T-cell (primary cell): ENCODE data around the gene LENG1. TPM values are rescaled to one million over a fixed set of nuclear protein-coding genes. Genes with fewer than 3 reads are reported as not detected.

ENCODE experiments used
- ATAC-seq, 4 experiments: fragments of 200-7000 bp in 3 of 4; fragments of 150-1000 bp in 1 of 4; cut with Tn5 transposase; replicated peaks in 1 of 4; 1 replicate in 3 of 4; 2 replicates in 1 of 4; pipeline ENCODE4 v1.10.0; 2021; ENCODE audit warnings: moderate library complexity in 3 of 4, mild to moderate bottlenecking in 2 of 4, moderate number of reproducible peaks in 1 of 4
- CTCF ChIA-PET, 2 donors: fragments of 300-600 bp; sonication (Branson Sonifier 250); formaldehyde crosslinking; loops; one replicate each; lab custom pipeline; 2022; ENCODE audit warnings: antibody characterized with exemption in 2 of 2; lab: Charles Lee
- POLR2A ChIA-PET, 2 donors: fragments of 300-600 bp; sonication (Branson Sonifier 250); formaldehyde crosslinking; loops; one replicate each; lab custom pipeline; 2022; ENCODE audit warnings: antibody characterized with exemption in 2 of 2; lab: Charles Lee
- DNase-seq, 35 experiments: peaks; one replicate each; pipeline versions ENCODE4 v3.0.0 to v3.0.0-alpha.2; 2013 to 2023
- H3K27ac ChIP-seq: one replicate; pipeline ENCODE4 v1.5.1; 2013; ENCODE audit warnings: low read length
- H3K27me3 ChIP-seq, 2 experiments: replicated peaks in 1 of 2; 1 replicate in 1 of 2; 2 replicates in 1 of 2; pipeline versions ENCODE4 v1.6.1 to v1.7.0; 2013; ENCODE audit warnings: low read length in 1 of 2, mixed read lengths in 1 of 2; ENCODE audit not compliant: control insufficient read depth in 2 of 2, insufficient read depth in 2 of 2; ENCODE audit errors: extremely low read depth in 1 of 2
- H3K36me3 ChIP-seq, 2 donors: 1 replicate in 1 of 2; 2 replicates in 1 of 2; pipeline versions ENCODE4 v1.6.1 to v1.7.0; 2013; ENCODE audit warnings: low read length in 1 of 2; ENCODE audit not compliant: control insufficient read depth in 2 of 2, insufficient read depth in 1 of 2; ENCODE audit errors: extremely low read depth in 1 of 2
- H3K4me1 ChIP-seq, 2 experiments: 1 replicate in 1 of 2; 2 replicates in 1 of 2; pipeline versions ENCODE4 v1.6.1 to v1.7.0; 2013; ENCODE audit warnings: low read length in 2 of 2, mixed read lengths in 1 of 2; ENCODE audit not compliant: insufficient read depth in 2 of 2, control insufficient read depth in 1 of 2; ENCODE audit errors: extremely low read depth in 1 of 2
- H3K4me3 ChIP-seq, 2 donors: 1 replicate in 1 of 2; 2 replicates in 1 of 2; pipeline versions ENCODE4 v1.5.1 to v1.7.0; 2013; ENCODE audit warnings: mild to moderate bottlenecking in 2 of 2, low read length in 1 of 2, moderate library complexity in 1 of 2; ENCODE audit not compliant: control insufficient read depth in 1 of 2; ENCODE audit errors: extremely low read depth in 1 of 2
- H3K9me3 ChIP-seq: 2 replicates; pipeline ENCODE4 v1.7.0; 2013
- H3K27ac Mint-ChIP-seq, 2 donors: one replicate each; pipeline ENCODE4 v1.8.0; 2020 to 2021; ENCODE audit warnings: mild to moderate bottlenecking in 2 of 2, mixed read lengths in 2 of 2
- H3K27me3 Mint-ChIP-seq, 2 donors: one replicate each; pipeline ENCODE4 v1.8.0; 2021 to 2022; ENCODE audit warnings: mixed read lengths in 2 of 2
- H3K36me3 Mint-ChIP-seq: one replicate; pipeline ENCODE4 v1.8.0; 2021; ENCODE audit warnings: mixed read lengths
- H3K4me1 Mint-ChIP-seq, 3 donors: one replicate each; pipeline ENCODE4 v1.8.0; 2020 to 2022; ENCODE audit warnings: mixed read lengths in 3 of 3, mild to moderate bottlenecking in 1 of 3
- H3K4me3 Mint-ChIP-seq, 3 donors: one replicate each; pipeline ENCODE4 v1.8.0; 2020 to 2022; ENCODE audit warnings: mild to moderate bottlenecking in 3 of 3, mixed read lengths in 3 of 3, moderate library complexity in 3 of 3
- H3K9me3 Mint-ChIP-seq, 3 donors: one replicate each; pipeline ENCODE4 v1.8.0; 2020 to 2022; ENCODE audit warnings: mixed read lengths in 3 of 3
- WGBS: methylation state at CpG from one replicate; pipeline ENCODE4 v1.1.5; 2013; ENCODE audit warnings: missing lambda C conversion rate; ENCODE audit not compliant: insufficient coverage; 5-methylcytosine and 5-hydroxymethylcytosine counted together
- total RNA-seq, 35 experiments: library from RNA in 6 of 35; stranded (reverse) in 6 of 35; fragments of 120-200 nt in 1 of 35; gene quantifications; one replicate each; pipeline versions ENCODE4 v1.2.1 to v1.2.4 and lab custom pipeline; 2013 to 2026

LENG1 gene
- total RNA-seq, 5 donors from 2014 or later (not counting 1 experiment from before 2014, with no cell fraction given) = 8.4 to 21.5 (median 19.2) TPM

- Mint-ChIP-seq H3K4me1 (peaks cover 63 to 78% (median 68%) of the 10 kb centered on the region in 3 donors), H3K9me3 (no peaks in the 10 kb centered on the region)
These were observed 639 bp downstream of the LENG1 start for GRCh38 chr19:54158812-54159351.

GRCh38 chr19:54156953-54157352 lies 2.6 kb downstream of the LENG1 start:
- peaks cover 59 to 71% (median 64%) of the 10 kb centered on the region in 3 donors for H3K4me1 Mint-ChIP-seq
- no peaks in the 10 kb centered on the region for H3K27me3 Mint-ChIP-seq
- POLR2A ChIA-PET = no interaction called here
- H3K36me3 Mint-ChIP-seq = peaks cover 40% of the 10 kb centered on the region
- WGBS = 96% methylated on average over 3 of the region's 3 CpGs
- H3K27ac ChIP-seq = no peak overlapping the region
- H3K4me3 ChIP-seq = no peak overlapping the region
- peaks cover 16 to 63% of the 10 kb centered on the region in 2 donors for H3K36me3 ChIP-seq
- ATAC-seq (no peak), DNase-seq (no peak)
- H3K9me3 ChIP-seq = no peaks in the 10 kb centered on the region
- H3K27ac Mint-ChIP-seq = peak overlapping the region; percentile 40 to 66
- H3K27me3 ChIP-seq = no peaks in the 10 kb centered on the region
- CTCF ChIA-PET = interaction anchor here in 1 of 2 donors (1.2 kb wide), 1 partner anchor 20 kb away, joined by 4 read pairs; the partner anchor contains the start of gene CNOT3
- peaks cover 46 to 83% of the 10 kb centered on the region in 2 experiments for H3K4me1 ChIP-seq
- H3K4me3 Mint-ChIP-seq = peak overlapping the region; percentile 26 to 56 (median 37)
- H3K9me3 Mint-ChIP-seq = no peaks in the 10 kb centered on the region

More at GRCh38 chr19:54158812-54159351, 639 bp downstream of the LENG1 start:
- Histone ChIP-seq H3K4me3 (peak overlapping the region; percentile 84), H3K27ac (peak overlapping the region; percentile 74), H3K36me3 (peaks cover 2 to 46% of the 10 kb centered on the region in 2 donors), H3K27me3 (peaks cover 0 to 6% of the 10 kb centered on the region in 2 experiments), H3K9me3 (no peaks in the 10 kb centered on the region), H3K4me1 (peaks cover 38 to 86% of the 10 kb centered on the region in 2 experiments)
- CTCF ChIA-PET = interaction anchor here (0.8 to 1.8 kb wide), 4 partner anchors 8 to 32 kb away, joined by 3 to 13 read pairs (median 7); partner anchors contain the start of genes CNOT3 (in 1 of the 2) and TSEN34 (in 1 of the 2)
- Mint-ChIP-seq H3K36me3 (peaks cover 31% of the 10 kb centered on the region), H3K4me3 (peak overlapping the region; percentile 94 to 100 (median 100)), H3K27ac (peak overlapping the region; percentile 100), H3K27me3 (no peaks in the 10 kb centered on the region)
- DNase-seq = peak in 5 of 35 experiments; percentile 16 to 45 (median 18)
- ATAC-seq = no peak
- POLR2A ChIA-PET = interaction anchor here in 1 of 2 donors (1.8 to 2.2 kb wide), 3 partner anchors 22 to 42 kb away, joined by 6 to 16 read pairs (median 9); partner anchors contain the start of genes CNOT3, MBOAT7 and RPS9
- whole genome bisulfite sequencing = 2% methylated on average over 6 of the region's 19 CpGs

- peaks cover 57 to 68% (median 61%) of the 10 kb centered on the region in 3 donors for H3K4me1 Mint-ChIP-seq
- WGBS = 93% methylated on average over 5 of the region's 11 CpGs
- no peak for DNase-seq
These were observed 3.0 kb downstream of the LENG1 start for GRCh38 chr19:54156490-54156889.

GRCh38 chr19:54155694-54156093 lies 3.8 kb downstream of the LENG1 start:
- Histone ChIP-seq H3K9me3 (no peaks in the 10 kb centered on the region), H3K4me1 (peaks cover 46 to 75% of the 10 kb centered on the region in 2 experiments), H3K36me3 (peaks cover 21 to 74% of the 10 kb centered on the region in 2 donors), H3K27ac (no peak overlapping the region), H3K27me3 (no peaks in the 10 kb centered on the region), H3K4me3 (no peak overlapping the region)
- Mint-ChIP-seq H3K27me3 (no peaks in the 10 kb centered on the region), H3K36me3 (peaks cover 49% of the 10 kb centered on the region), H3K9me3 (no peaks in the 10 kb centered on the region), H3K27ac (no peak overlapping the region), H3K4me1 (peaks cover 53 to 63% (median 56%) of the 10 kb centered on the region in 3 donors), H3K4me3 (peak overlapping the region in 1 of 3 donors; percentile 40)
- no peak for DNase-seq
- CTCF ChIA-PET = interaction anchor here in 1 of 2 donors (0.5 kb wide), 1 partner anchor 9 kb away, joined by 3 read pairs; no protein-coding TSS in a partner anchor
- ATAC-seq = no peak
- WGBS = 70% methylated on average over 2 of the region's 19 CpGs
- POLR2A ChIA-PET = interaction anchor here in 1 of 2 donors (0.5 kb wide), 1 partner anchor 285 kb away, joined by 3 read pairs; no protein-coding TSS in a partner anchor

More at GRCh38 chr19:54156490-54156889, 3.0 kb downstream of the LENG1 start:
- Histone ChIP-seq H3K27ac (no peak overlapping the region), H3K27me3 (no peaks in the 10 kb centered on the region), H3K9me3 (no peaks in the 10 kb centered on the region), H3K36me3 (peaks cover 19 to 68% of the 10 kb centered on the region in 2 donors), H3K4me1 (peaks cover 46 to 79% of the 10 kb centered on the region in 2 experiments), H3K4me3 (no peak overlapping the region)
- H3K27me3 Mint-ChIP-seq = no peaks in the 10 kb centered on the region
- H3K4me3 Mint-ChIP-seq = peak overlapping the region in 1 of 3 donors; percentile 56
- H3K36me3 Mint-ChIP-seq = peaks cover 44% of the 10 kb centered on the region
- no peaks in the 10 kb centered on the region for H3K9me3 Mint-ChIP-seq
- no peak for ATAC-seq
- CTCF ChIA-PET = interaction anchor here in 1 of 2 donors (1.2 kb wide), 1 partner anchor 20 kb away, joined by 4 read pairs; the partner anchor contains the start of gene CNOT3
- peak overlapping the region in 1 of 2 donors; percentile 66 for H3K27ac Mint-ChIP-seq
- POLR2A ChIA-PET = no interaction called here

- no peaks in the 10 kb centered on the region for H3K9me3 ChIP-seq
- DNase-seq (peak in 33 of 35 experiments; percentile 39 to 77 (median 59)), ATAC-seq (peak; percentile 2 to 24 (median 10))
- no peaks in the 10 kb centered on the region for H3K27me3 ChIP-seq
- Mint-ChIP-seq H3K4me1 (peaks cover 45 to 53% (median 47%) of the 10 kb centered on the region in 3 donors), H3K9me3 (no peaks in the 10 kb centered on the region), H3K4me3 (peak overlapping the region in 2 of 3 donors; percentile 17 to 60), H3K36me3 (peaks cover 53% of the 10 kb centered on the region), H3K27me3 (no peaks in the 10 kb centered on the region), H3K27ac (peak overlapping the region; percentile 50 to 82)
- peak overlapping the region in 1 of 2 donors; percentile 35 for H3K4me3 ChIP-seq
- peaks cover 41 to 67% of the 10 kb centered on the region in 2 experiments for H3K4me1 ChIP-seq
- CTCF ChIA-PET = no interaction called here
- WGBS = 29% methylated on average over 6 of the region's 18 CpGs
- POLR2A ChIA-PET = no interaction called here
- H3K27ac ChIP-seq = peak overlapping the region; percentile 36
- H3K36me3 ChIP-seq = peaks cover 28 to 79% of the 10 kb centered on the region in 2 donors
These were observed 4.7 kb downstream of the LENG1 start for GRCh38 chr19:54154603-54155345.
